ENCODE results near the gene FKBP6. TPM values are rescaled to one million over a fixed set of nuclear protein-coding genes. Genes with fewer than 3 reads are reported as not detected.
"Not testable (repeated sequence)": the region's sequence is repeated elsewhere in the genome, so short reads cannot be mapped to it uniquely, and the experiment has no call there.

The FKBP6 gene
- not detected for total RNA-seq
- not detected for polyA plus RNA-seq

- not testable (repeated sequence) for H3K4me1 ChIP-seq (ENCODE audit: insufficient read depth); H3K4me3 ChIP-seq (ENCODE audit: low read depth, low read length); H3K27ac ChIP-seq (ENCODE audit: low read depth); H3K36me3 ChIP-seq (ENCODE audit: insufficient read depth); DNase-seq (ENCODE audit: extremely low spot score)
- WGBS: 94% methylated on average over 41 of the region's 43 CpGs
Measured at GRCh38 chr7:73327922-73328321, at the start of gene FKBP6, which contains the start of gene TRIM50. Gene FKBP6, plus strand, starts transcription at chr7:73328161. Its CDS starts 268 bp downstream, at chr7:73328429. Gene TRIM50, minus strand, starts transcription at chr7:73328082. Its CDS starts 3,295 bp downstream, at chr7:73324787.

GRCh38 chr7:73297235-73297634, 30.7 kb upstream of the FKBP6 start:
- not testable (repeated sequence) for H3K36me3 ChIP-seq (ENCODE audit: insufficient read depth); H3K4me1 ChIP-seq (ENCODE audit: insufficient read depth); H3K27ac ChIP-seq (ENCODE audit: low read depth); DNase-seq (ENCODE audit: extremely low spot score); H3K4me3 ChIP-seq (ENCODE audit: low read depth, low read length)
- no CpG with 5 or more reads among the region's 13 CpGs for WGBS

GRCh38 chr7:73297706-73298105, 30.3 kb upstream of the FKBP6 start:
- DNase-seq (ENCODE audit: extremely low spot score); H3K36me3 ChIP-seq (ENCODE audit: insufficient read depth); H3K4me3 ChIP-seq (ENCODE audit: low read depth, low read length); H3K4me1 ChIP-seq (ENCODE audit: insufficient read depth); H3K27ac ChIP-seq (ENCODE audit: low read depth): not testable (repeated sequence)
- WGBS: 91% methylated on average over 24 of the region's 27 CpGs

- H3K4me1 ChIP-seq (ENCODE audit: insufficient read depth); H3K4me3 ChIP-seq (ENCODE audit: low read depth, low read length); H3K27ac ChIP-seq (ENCODE audit: low read depth); H3K36me3 ChIP-seq (ENCODE audit: insufficient read depth); DNase-seq (ENCODE audit: extremely low spot score): not testable (repeated sequence)
- WGBS: 47% methylated on average over 8 of the region's 12 CpGs
Measured at GRCh38 chr7:73299812-73300211, 28.1 kb upstream of the FKBP6 start.

GRCh38 chr7:73301108-73301507, 26.9 kb upstream of the FKBP6 start:
- not testable (repeated sequence) for H3K27ac ChIP-seq (ENCODE audit: low read depth); H3K4me3 ChIP-seq (ENCODE audit: low read depth, low read length); H3K36me3 ChIP-seq (ENCODE audit: insufficient read depth); DNase-seq (ENCODE audit: extremely low spot score); H3K4me1 ChIP-seq (ENCODE audit: insufficient read depth)
- 86% methylated on average over 10 of the region's 14 CpGs for WGBS

- DNase-seq (ENCODE audit: extremely low spot score); H3K4me3 ChIP-seq (ENCODE audit: low read depth, low read length); H3K36me3 ChIP-seq (ENCODE audit: insufficient read depth); H3K27ac ChIP-seq (ENCODE audit: low read depth); H3K4me1 ChIP-seq (ENCODE audit: insufficient read depth): not testable (repeated sequence)
- 95% methylated on average over 10 of the region's 10 CpGs for WGBS
Measured at GRCh38 chr7:73302846-73303245, 25.1 kb upstream of the FKBP6 start.

GRCh38 chr7:73303546-73303945, 24.4 kb upstream of the FKBP6 start:
- Histone ChIP-seq H3K36me3 (ENCODE audit: insufficient read depth) (peaks cover 1% of the 10 kb centered on the region), H3K27ac (ENCODE audit: low read depth) (no peak overlapping the region), H3K4me3 (ENCODE audit: low read depth, low read length) (no peak overlapping the region), H3K4me1 (ENCODE audit: insufficient read depth) (no peaks in the 10 kb centered on the region)
- 93% methylated on average over 26 of the region's 26 CpGs for WGBS
- DNase-seq (ENCODE audit: extremely low spot score): no peak

- Histone ChIP-seq H3K4me1 (ENCODE audit: insufficient read depth) (no peaks in the 10 kb centered on the region), H3K27ac (ENCODE audit: low read depth) (no peak overlapping the region), H3K36me3 (ENCODE audit: insufficient read depth) (peaks cover 1% of the 10 kb centered on the region), H3K4me3 (ENCODE audit: low read depth, low read length) (no peak overlapping the region)
- DNase-seq (ENCODE audit: extremely low spot score): no peak
- WGBS: 92% methylated on average over 14 of the region's 14 CpGs
Measured at GRCh38 chr7:73304071-73304470, 23.9 kb upstream of the FKBP6 start.

- not testable (repeated sequence) for H3K4me3 ChIP-seq (ENCODE audit: low read depth, low read length); H3K27ac ChIP-seq (ENCODE audit: low read depth); H3K4me1 ChIP-seq (ENCODE audit: insufficient read depth); DNase-seq (ENCODE audit: extremely low spot score); H3K36me3 ChIP-seq (ENCODE audit: insufficient read depth)
- 87% methylated on average over 12 of the region's 15 CpGs for WGBS
Measured at GRCh38 chr7:73304612-73305387, 23.2 kb upstream of the FKBP6 start.

- Histone ChIP-seq H3K4me3 (ENCODE audit: low read depth, low read length) (no peak overlapping the region), H3K4me1 (ENCODE audit: insufficient read depth) (no peaks in the 10 kb centered on the region), H3K27ac (ENCODE audit: low read depth) (no peak overlapping the region), H3K36me3 (ENCODE audit: insufficient read depth) (peaks cover 1% of the 10 kb centered on the region)
- 93% methylated on average over 13 of the region's 13 CpGs for WGBS
- no peak for DNase-seq (ENCODE audit: extremely low spot score)
Measured at GRCh38 chr7:73307436-73307835, 20.5 kb upstream of the FKBP6 start.

GRCh38 chr7:73308074-73308664, 19.8 kb upstream of the FKBP6 start:
- DNase-seq (ENCODE audit: extremely low spot score): no peak
- H3K4me1 ChIP-seq (ENCODE audit: insufficient read depth): no peaks in the 10 kb centered on the region
- H3K4me3 ChIP-seq (ENCODE audit: low read depth, low read length): peak overlapping the region; percentile 63
- 11% methylated on average over 43 of the region's 43 CpGs for WGBS
- peaks cover 1% of the 10 kb centered on the region for H3K36me3 ChIP-seq (ENCODE audit: insufficient read depth)
- H3K27ac ChIP-seq (ENCODE audit: low read depth): peak overlapping the region; percentile 27

- WGBS: 12% methylated on average over 40 of the region's 40 CpGs
Measured at GRCh38 chr7:73308665-73309214, 19.2 kb upstream of the FKBP6 start, which contains the start of gene NSUN5. Gene NSUN5, minus strand, starts transcription at chr7:73308826. Its CDS starts 36 bp downstream, at chr7:73308790.

GRCh38 chr7:73311421-73311820, 16.5 kb upstream of the FKBP6 start:
- not testable (repeated sequence) for H3K36me3 ChIP-seq (ENCODE audit: insufficient read depth); H3K4me3 ChIP-seq (ENCODE audit: low read depth, low read length); DNase-seq (ENCODE audit: extremely low spot score); H3K27ac ChIP-seq (ENCODE audit: low read depth); H3K4me1 ChIP-seq (ENCODE audit: insufficient read depth)
- 88% methylated on average over 7 of the region's 7 CpGs for WGBS

More at GRCh38 chr7:73308665-73309214, 19.2 kb upstream of the FKBP6 start, which contains the start of gene NSUN5:
- Histone ChIP-seq H3K36me3 (ENCODE audit: insufficient read depth) (peaks cover 1% of the 10 kb centered on the region), H3K4me1 (ENCODE audit: insufficient read depth) (no peaks in the 10 kb centered on the region), H3K4me3 (ENCODE audit: low read depth, low read length) (peak within 1 kb of the TSS; percentile 63), H3K27ac (ENCODE audit: low read depth) (peak within 1 kb of the TSS; percentile 27)
- no peak for DNase-seq (ENCODE audit: extremely low spot score)
